GM12872 (cell line): Measurements from ENCODE around the gene PGC.

ENCODE experiments used
- CTCF ChIP-seq: IDR thresholded peaks from 3 replicates; pipeline ENCODE4 v1.5.1; 2011; ENCODE audit warnings: low read depth, mild to moderate bottlenecking, low read length, moderate library complexity; ENCODE audit not compliant: insufficient read depth

The PGC gene

GRCh38 chr6:41702089-41702745 lies 45.0 kb downstream of the PGC start:
- no peak for TF ChIP-seq CTCF

- TF ChIP-seq CTCF: no peak
Observed at GRCh38 chr6:41700463-41701347, 46.5 kb downstream of the PGC start.

GRCh38 chr6:41699063-41699462 lies 48.1 kb downstream of the PGC start:
- no peak for TF ChIP-seq CTCF

DNA sequence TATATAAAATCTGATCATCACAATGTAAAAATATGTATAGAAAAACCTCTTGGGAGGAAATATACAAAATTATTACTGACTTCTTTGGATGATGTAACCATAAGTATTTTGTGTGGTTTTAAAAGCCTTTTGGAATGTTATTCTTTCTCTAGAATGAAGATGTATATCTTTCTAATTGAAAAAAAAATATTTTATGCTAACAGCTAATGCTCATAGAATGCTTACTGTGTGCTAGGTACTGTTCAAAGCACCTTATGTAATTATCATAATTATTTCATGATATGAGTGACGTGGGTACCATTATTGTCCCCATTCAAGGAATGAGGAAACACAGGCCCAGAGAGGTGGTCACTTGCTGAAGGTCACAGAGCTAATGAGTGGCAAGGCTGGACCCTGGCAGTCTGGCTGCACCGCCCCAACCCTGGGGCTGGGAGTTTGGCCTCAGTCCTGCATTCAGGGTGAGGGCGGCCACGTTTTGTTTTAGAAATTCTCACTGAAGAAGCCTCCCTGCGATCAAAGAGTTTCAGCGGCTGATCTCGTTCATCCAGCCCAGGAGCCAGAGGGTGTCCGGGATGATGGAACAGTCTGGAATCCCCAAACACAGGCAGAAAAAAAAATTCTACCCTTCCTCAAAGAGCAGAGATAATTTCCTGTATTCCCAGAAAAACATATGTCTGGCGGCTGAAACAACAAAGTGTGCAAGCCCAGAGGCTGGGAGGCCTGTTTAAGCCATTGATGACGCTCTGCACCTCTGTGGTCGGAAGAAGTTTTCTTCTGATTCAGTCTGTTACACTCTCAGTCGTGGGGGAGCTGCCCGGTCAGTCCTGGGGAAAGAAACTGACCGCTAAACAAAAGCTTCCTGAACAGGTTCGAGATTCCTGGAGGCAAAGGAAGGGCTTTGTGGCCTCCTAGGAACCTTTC lies 49.1 kb downstream of the PGC start:
- TF ChIP-seq CTCF: no peak

DNA sequence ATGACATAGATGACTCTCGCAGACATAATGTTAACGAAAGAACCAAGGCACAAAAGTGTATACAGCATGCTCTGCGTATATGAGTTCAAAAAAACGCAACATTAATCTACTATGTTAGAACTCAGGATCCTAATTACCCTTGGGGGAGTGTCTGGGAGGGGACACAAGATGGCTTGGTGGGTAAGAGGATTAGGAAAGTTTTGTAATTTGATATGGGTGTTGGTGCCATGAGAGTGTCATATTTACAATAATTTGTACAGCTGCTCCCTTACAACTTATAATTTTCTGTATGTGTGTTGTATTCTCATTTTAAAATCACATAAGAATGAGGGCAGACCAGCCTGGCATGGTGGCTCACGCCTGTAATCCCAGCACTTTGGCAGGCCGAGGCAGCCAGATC lies 50.4 kb downstream of the PGC start:
- no peak for TF ChIP-seq CTCF

DNA sequence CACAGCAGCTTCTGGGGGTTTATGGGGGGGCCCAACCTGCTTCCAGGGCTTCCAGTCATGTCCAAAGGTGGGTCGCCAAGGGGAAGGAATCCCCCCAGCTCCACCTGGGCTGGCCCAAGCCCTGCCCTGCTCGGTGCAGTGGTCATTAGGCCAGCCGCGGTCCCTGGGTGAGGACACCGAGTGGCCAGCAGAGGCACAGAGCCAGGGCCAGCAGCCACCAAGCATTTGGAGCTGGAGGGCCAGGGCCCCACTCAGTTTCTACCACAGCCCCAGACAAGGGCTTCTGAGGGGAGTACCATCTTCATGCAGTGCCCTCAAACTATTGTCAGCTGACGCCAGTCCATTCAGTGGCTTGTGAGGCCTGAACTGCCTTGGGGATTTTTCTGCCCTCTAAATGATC lies 51.4 kb downstream of the PGC start:
- no peak for TF ChIP-seq CTCF
